Measurements from ENCODE around the gene MISP3. TPM values are rescaled to one million over a fixed set of nuclear protein-coding genes. Genes with fewer than 3 reads are reported as not detected.
A peak's percentile ranks its signal among the peaks of the same experiment; 100 is the strongest.
"Not testable (repeated sequence)": the region's sequence is repeated elsewhere in the genome, so short reads cannot be mapped to it uniquely, and the experiment has no call there.

MISP3 gene
- total RNA-seq, 3 donors from 2014 or later, result 13.6 to 34.2 (median 32.9) TPM

DNA sequence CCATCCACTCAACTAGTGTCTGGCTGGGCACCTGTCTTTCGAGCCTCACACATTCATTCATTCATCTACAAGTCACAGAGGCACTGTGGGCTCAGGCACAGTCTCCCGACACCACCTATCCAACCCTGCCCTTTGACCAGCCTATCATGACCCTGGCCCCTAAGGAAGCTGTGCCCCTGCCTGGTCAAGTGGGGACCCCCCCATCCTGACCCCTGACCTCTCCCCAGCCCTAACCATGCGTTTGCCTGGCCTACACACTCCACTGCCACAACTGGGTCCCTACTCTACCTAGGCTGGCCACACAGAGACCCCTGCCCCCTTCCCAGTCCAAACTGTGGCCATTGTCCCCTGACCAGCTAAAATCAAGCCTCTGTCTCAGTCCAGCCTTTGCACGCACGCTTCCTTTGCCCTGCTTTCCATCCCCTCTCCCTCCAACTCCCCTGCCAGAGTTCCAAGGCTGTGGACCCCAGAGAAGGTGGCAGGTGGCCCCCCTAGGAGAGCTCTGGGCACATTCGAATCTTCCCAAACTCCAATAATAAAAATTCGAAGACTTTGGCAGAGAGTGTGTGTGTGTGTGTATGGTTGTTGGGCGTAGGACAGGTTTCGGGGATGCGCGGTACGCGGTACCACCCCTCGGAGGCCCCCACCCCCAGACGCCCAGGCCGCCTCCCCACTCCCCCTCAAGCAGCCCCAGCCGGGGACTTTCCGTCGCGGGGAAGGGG lies 41.4 kb upstream of the MISP3 start:
- ATAC-seq, result no peak
- intact Hi-C loops (cut with DNase I, micrococcal nuclease), result no loop called here
- no peak for DNase-seq
- H3K36me3 ChIP-seq (ENCODE audit: low read depth), result no peaks in the 10 kb centered on the region
- TF ChIP-seq, protein P1, sequence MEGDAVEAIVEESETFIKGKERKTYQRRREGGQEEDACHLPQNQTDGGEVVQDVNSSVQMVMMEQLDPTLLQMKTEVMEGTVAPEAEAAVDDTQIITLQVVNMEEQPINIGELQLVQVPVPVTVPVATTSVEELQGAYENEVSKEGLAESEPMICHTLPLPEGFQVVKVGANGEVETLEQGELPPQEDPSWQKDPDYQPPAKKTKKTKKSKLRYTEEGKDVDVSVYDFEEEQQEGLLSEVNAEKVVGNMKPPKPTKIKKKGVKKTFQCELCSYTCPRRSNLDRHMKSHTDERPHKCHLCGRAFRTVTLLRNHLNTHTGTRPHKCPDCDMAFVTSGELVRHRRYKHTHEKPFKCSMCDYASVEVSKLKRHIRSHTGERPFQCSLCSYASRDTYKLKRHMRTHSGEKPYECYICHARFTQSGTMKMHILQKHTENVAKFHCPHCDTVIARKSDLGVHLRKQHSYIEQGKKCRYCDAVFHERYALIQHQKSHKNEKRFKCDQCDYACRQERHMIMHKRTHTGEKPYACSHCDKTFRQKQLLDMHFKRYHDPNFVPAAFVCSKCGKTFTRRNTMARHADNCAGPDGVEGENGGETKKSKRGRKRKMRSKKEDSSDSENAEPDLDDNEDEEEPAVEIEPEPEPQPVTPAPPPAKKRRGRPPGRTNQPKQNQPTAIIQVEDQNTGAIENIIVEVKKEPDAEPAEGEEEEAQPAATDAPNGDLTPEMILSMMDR (IDR thresholded peaks at IDR 0.05), result no peak
- no peaks in the 10 kb centered on the region for H3K9me3 ChIP-seq
- peaks cover 8% of the 10 kb centered on the region for H3K4me1 ChIP-seq (ENCODE audit: low read depth)
- H3K4me3 ChIP-seq, result peak overlapping the region; percentile 26

DNA sequence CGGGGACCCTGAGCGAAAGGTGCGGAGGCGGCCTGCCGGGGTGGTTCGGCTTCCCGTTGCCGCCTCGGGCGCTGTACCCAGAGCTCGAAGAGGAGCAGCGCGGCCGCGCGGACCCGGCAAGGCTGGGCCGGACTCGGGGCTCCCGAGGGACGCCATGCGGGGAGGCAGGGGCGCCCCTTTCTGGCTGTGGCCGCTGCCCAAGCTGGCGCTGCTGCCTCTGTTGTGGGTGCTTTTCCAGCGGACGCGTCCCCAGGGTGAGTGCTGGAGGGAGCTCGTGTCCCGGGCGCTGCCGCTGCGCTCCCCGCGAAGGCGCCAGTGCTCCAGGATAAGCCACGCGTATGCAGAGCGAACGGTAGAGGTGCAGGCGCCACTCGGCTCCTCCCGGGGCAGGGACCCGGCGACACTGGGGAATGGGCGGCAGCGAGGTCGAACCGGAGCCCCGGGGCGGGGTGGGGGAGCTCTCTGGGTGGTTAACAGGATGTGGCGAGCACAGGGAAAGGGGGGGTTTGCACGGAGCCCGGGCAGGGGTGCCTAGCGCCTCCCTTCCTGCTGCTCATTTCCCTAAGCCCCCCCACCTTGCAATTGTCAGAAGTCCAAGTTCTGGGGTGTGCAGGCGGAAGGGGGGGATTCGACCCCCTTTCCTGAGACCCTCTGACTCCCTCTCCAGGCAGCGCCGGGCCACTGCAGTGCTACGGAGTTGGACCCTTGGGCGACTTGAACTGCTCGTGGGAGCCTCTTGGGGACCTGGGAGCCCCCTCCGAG lies 40.7 kb upstream of the MISP3 start, which contains the start of gene IL27RA:
Gene IL27RA, plus strand, starts transcription at position 44 of the 762 bp plus-strand sequence. Its CDS starts 111 bp downstream, at position 155.
- ATAC-seq, result peak; percentile 86
- DNase-seq, result peak; percentile 69 to 90 (median 78)
- Histone ChIP-seq H3K4me1 (ENCODE audit: low read depth) (peaks cover 8% of the 10 kb centered on the region), H3K4me3 (peak within 1 kb of the TSS; percentile 26), H3K36me3 (ENCODE audit: low read depth) (no peaks in the 10 kb centered on the region), H3K9me3 (no peaks in the 10 kb centered on the region)
- intact Hi-C loops (cut with DNase I, micrococcal nuclease), result no loop called here
- TF ChIP-seq, protein P1 (IDR thresholded peaks at IDR 0.05), result peak; percentile 46

GRCh38 chr19:14033946-14034345 lies 38.6 kb upstream of the MISP3 start:
- H3K4me3 ChIP-seq, result no peak overlapping the region
- peaks cover 8% of the 10 kb centered on the region for H3K4me1 ChIP-seq (ENCODE audit: low read depth)
- H3K36me3 ChIP-seq (ENCODE audit: low read depth), result no peaks in the 10 kb centered on the region
- no peaks in the 10 kb centered on the region for H3K9me3 ChIP-seq
- TF ChIP-seq, protein P1 (IDR thresholded peaks at IDR 0.05), result no peak
- DNase-seq (no peak), ATAC-seq (no peak)
- intact Hi-C loops (cut with DNase I, micrococcal nuclease), result no loop called here

DNA sequence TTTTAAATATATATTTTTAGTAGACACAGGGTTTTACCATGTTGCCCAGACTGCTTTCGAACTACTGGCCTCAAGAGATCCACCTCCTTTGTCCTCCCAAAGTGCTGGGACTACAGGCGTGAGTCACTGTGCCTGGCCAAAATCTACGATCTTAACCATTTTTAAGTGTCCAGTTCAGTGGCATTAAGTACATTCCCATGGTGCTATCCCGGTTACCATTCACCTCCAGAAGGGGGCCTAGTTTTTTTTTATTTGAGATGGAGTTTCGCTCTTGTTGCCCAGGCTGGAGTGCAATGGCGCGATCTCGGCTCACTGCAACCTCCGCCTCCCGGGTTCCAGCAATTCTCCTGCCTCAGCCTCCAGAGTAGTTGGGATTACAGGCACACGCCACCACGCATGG lies 37.4 kb upstream of the MISP3 start:
- intact Hi-C loops (cut with DNase I, micrococcal nuclease); ATAC-seq; H3K9me3 ChIP-seq; H3K4me3 ChIP-seq; H3K4me1 ChIP-seq (ENCODE audit: low read depth); DNase-seq; H3K36me3 ChIP-seq (ENCODE audit: low read depth): not testable (repeated sequence)

GRCh38 chr19:14035706-14036105 lies 36.9 kb upstream of the MISP3 start:
- ATAC-seq (no peak), DNase-seq (no peak)
- Histone ChIP-seq H3K36me3 (ENCODE audit: low read depth) (no peaks in the 10 kb centered on the region), H3K4me3 (no peak overlapping the region), H3K9me3 (no peaks in the 10 kb centered on the region), H3K4me1 (ENCODE audit: low read depth) (peaks cover 8% of the 10 kb centered on the region)
- TF ChIP-seq, protein P1 (IDR thresholded peaks at IDR 0.05), result no peak
- intact Hi-C loops (cut with DNase I, micrococcal nuclease), result no loop called here

- H3K4me3 ChIP-seq, result no peak overlapping the region
- H3K36me3 ChIP-seq (ENCODE audit: low read depth), result no peaks in the 10 kb centered on the region
- ATAC-seq, result no peak
- H3K9me3 ChIP-seq, result no peaks in the 10 kb centered on the region
- TF ChIP-seq, protein P1 (IDR thresholded peaks at IDR 0.05), result no peak
- intact Hi-C loops (cut with DNase I, micrococcal nuclease), result no loop called here
- peaks cover 1% of the 10 kb centered on the region for H3K4me1 ChIP-seq (ENCODE audit: low read depth)
- no peak for DNase-seq
Observed at GRCh38 chr19:14039181-14039580, 33.4 kb upstream of the MISP3 start.

All from mucosa of descending colon (tissue), 3 donors.